Endothelial cell of umbilical vein (primary cell): ENCODE measurements around the gene SEMA3A. TPM values are rescaled to one million over a fixed set of nuclear protein-coding genes. Genes with fewer than 3 reads are reported as not detected.
A peak's percentile ranks its signal among the peaks of the same experiment; 100 is the strongest.

Experiments used
- BruUV-seq: library from RNA; stranded (reverse); fragments of 400-500 nt; replicated peaks from 2 replicates; lab custom pipeline; 2021; lab: Mats Ljungman, UMichigan
- CTCF ChIA-PET: fragments of 300-600, 350-600 bp; sonication (Branson Sonifier 250); formaldehyde crosslinking; loops from one replicate; lab custom pipeline; 2021; ENCODE audit warnings: antibody characterized with exemption, inconsistent platforms; lab: Charles Lee
- POLR2A ChIA-PET: fragments of 300-600, 350-600 bp; sonication (Branson Sonifier 250); formaldehyde crosslinking; loops from one replicate; lab custom pipeline; 2021; ENCODE audit warnings: antibody characterized with exemption, inconsistent platforms; lab: Charles Lee
- DNase-seq: peaks from one replicate; pipeline ENCODE4 v3.0.0-alpha.2; 2011; ENCODE audit warnings: low read depth, low spot score
- FAIRE-seq: peaks from 2 replicates; lab custom pipeline; 2011; peaks lifted over from hg19 to GRCh38; lab: Jason Lieb, UNC
- H2AFZ ChIP-seq: 2 replicates; pipeline ENCODE4 v1.6.0; 2012; ENCODE audit warnings: low read depth, low read length, control low read depth, inconsistent platforms
- H3K27ac ChIP-seq: 2 replicates; pipeline ENCODE4 v1.5.1; 2011; ENCODE audit warnings: low read depth, mild to moderate bottlenecking, control low read depth, low read length, moderate library complexity; ENCODE audit not compliant: insufficient read depth
- H3K27me3 ChIP-seq, 2 experiments: 2 replicates each; pipeline versions ENCODE4 v1.6.0 to v1.6.1; 2011; ENCODE audit warnings: low read length in 2 of 2, mixed read lengths in 1 of 2; ENCODE audit not compliant: control insufficient read depth in 2 of 2, insufficient read depth in 2 of 2
- H3K36me3 ChIP-seq, 2 experiments: 2 replicates in 1 of 2; 3 replicates in 1 of 2; pipeline ENCODE4 v1.5.1; 2011; ENCODE audit warnings: low read length in 2 of 2, mild to moderate bottlenecking in 1 of 2, moderate library complexity in 1 of 2; ENCODE audit not compliant: control insufficient read depth in 2 of 2, insufficient read depth in 2 of 2; ENCODE audit errors: extremely low read depth in 1 of 2
- H3K4me1 ChIP-seq: 3 replicates; pipeline ENCODE4 v1.5.1; 2011; ENCODE audit warnings: mild to moderate bottlenecking, low read length; ENCODE audit not compliant: control insufficient read depth, insufficient read depth; ENCODE audit errors: extremely low read depth
- H3K4me2 ChIP-seq: 2 replicates; pipeline ENCODE4 v1.6.1; 2011; ENCODE audit warnings: low read length, control low read depth, mixed read lengths; ENCODE audit not compliant: insufficient read depth
- H3K4me3 ChIP-seq, 3 experiments: fragments of 200-600 bp in 1 of 3; sonication (generic), shearing (Covaris generic) in 1 of 3; replicated peaks in 1 of 3; 2 replicates each; pipeline ENCODE4 v1.5.1; 2011 to 2016; ENCODE audit warnings: control low read depth in 3 of 3, low read length in 3 of 3, mild to moderate bottlenecking in 2 of 3, inconsistent platforms in 1 of 3, low read depth in 1 of 3, moderate library complexity in 1 of 3; ENCODE audit not compliant: insufficient read depth in 1 of 3
- H3K79me2 ChIP-seq: 2 replicates; pipeline ENCODE4 v1.6.0; 2012; ENCODE audit warnings: low read length, inconsistent platforms; ENCODE audit not compliant: control insufficient read depth, insufficient read depth
- H3K9ac ChIP-seq: replicated peaks from 2 replicates; pipeline ENCODE3; 2011; ENCODE audit warnings: low read length, control low read depth; ENCODE audit not compliant: insufficient read depth; ENCODE audit errors: extremely low read depth
- H3K9me1 ChIP-seq: replicated peaks from 3 replicates; pipeline ENCODE4 v1.6.0; 2011; ENCODE audit warnings: mild to moderate bottlenecking, low read length; ENCODE audit not compliant: control insufficient read depth, insufficient read depth; ENCODE audit errors: extremely low read depth
- H3K9me3 ChIP-seq: replicated peaks from 2 replicates; pipeline ENCODE4 v1.5.1; 2012; ENCODE audit warnings: low read length, inconsistent platforms; ENCODE audit not compliant: control insufficient read depth, insufficient read depth
- H4K20me1 ChIP-seq: replicated peaks from 2 replicates; pipeline ENCODE3; 2011; ENCODE audit warnings: mild to moderate bottlenecking, low read length; ENCODE audit not compliant: control insufficient read depth, insufficient read depth; ENCODE audit errors: extremely low read depth
- EZH2 ChIP-seq: IDR thresholded peaks from 2 replicates; pipeline ENCODE4 v1.6.1; 2012; ENCODE audit warnings: borderline replicate concordance, low read depth, mild to moderate bottlenecking, moderate library complexity, low read length, inconsistent platforms; ENCODE audit not compliant: severe bottlenecking
- FOS ChIP-seq: IDR thresholded peaks from 2 replicates; pipeline ENCODE4 v1.6.1; 2011; ENCODE audit warnings: mild to moderate bottlenecking, low read length, moderate library complexity, borderline replicate concordance; ENCODE audit not compliant: insufficient read depth
- GATA2 ChIP-seq: IDR thresholded peaks from 2 replicates; pipeline ENCODE4 v1.7.0; 2011; ENCODE audit warnings: low read depth, mild to moderate bottlenecking, moderate library complexity, mixed read lengths, low read length; ENCODE audit not compliant: insufficient read length, insufficient read depth
- JUN ChIP-seq: IDR thresholded peaks from 2 replicates; pipeline ENCODE4 v1.6.1; 2011; ENCODE audit warnings: borderline replicate concordance, low read depth; ENCODE audit not compliant: insufficient read length, insufficient read depth
- MYC ChIP-seq: IDR thresholded peaks from one replicate; pipeline ENCODE4 v1.6.1; 2011; ENCODE audit warnings: mild to moderate bottlenecking, low read depth, low read length
- POLR2A ChIP-seq: IDR thresholded peaks from 2 replicates; pipeline ENCODE4 v1.6.1; 2012; ENCODE audit warnings: low read depth, mild to moderate bottlenecking, control low read depth, low read length
- POLR2AphosphoS5 ChIP-seq: IDR thresholded peaks from 2 replicates; pipeline ENCODE4 v1.6.1; 2012; ENCODE audit warnings: low read depth, mild to moderate bottlenecking, control low read depth, low read length, moderate library complexity; ENCODE audit not compliant: insufficient read depth
- dilution Hi-C: fragments of 300-500 bp; cut with MboI; formaldehyde crosslinking; loops from one replicate; pipeline ENCODE4 v1.15.0; 2019; ENCODE audit warnings: low sequenced_read_pairs; ENCODE audit not compliant: extremely low pct_ligation_motif_present
- intact Hi-C: fragments of 100-400 bp; cut with micrococcal nuclease; formaldehyde crosslinking; loops from one replicate; pipeline ENCODE4 v1.10.0; 2022
- polyA plus RNA-seq, 4 experiments: library from polyadenylated mRNA; depleted of rRNA in 3 of 4; stranded (reverse) in 3 of 4; unstranded in 1 of 4; fragments of >200 nt; gene quantifications; 2 replicates each; pipeline versions ENCODE4 v1.2.1 to v1.2.3, GENCODE V29; 2011 to 2012; ENCODE audit warnings: missing spikeins in 1 of 4
- total RNA-seq: library from RNA; stranded (reverse); gene quantifications from 2 replicates; pipeline ENCODE4 v1.2.3, GENCODE V29; 2021
- TF ChIP-seq, protein P1 (sequence below), 2 donors: IDR thresholded peaks; 1 replicate in 1 of 2; 2 replicates in 1 of 2; pipeline ENCODE4 v1.5.1; 2011; ENCODE audit warnings: low read length in 2 of 2, mild to moderate bottlenecking in 2 of 2, moderate library complexity in 2 of 2, control low read depth in 1 of 2, inconsistent platforms in 1 of 2, low read depth in 1 of 2; ENCODE audit not compliant: insufficient read depth in 1 of 2; ENCODE audit errors: extremely low read depth in 1 of 2
- TF ChIP-seq, protein P2 (sequence below): IDR thresholded peaks from 2 replicates; pipeline ENCODE4 v1.6.1; 2011; ENCODE audit not compliant: insufficient read depth, insufficient read length

The SEMA3A gene
- total and polyA plus RNA-seq, 2 donors (not counting 3 experiments of a cell fraction or from before 2014, with no cell fraction given), result 0.68 to 1.2 TPM

DNA sequence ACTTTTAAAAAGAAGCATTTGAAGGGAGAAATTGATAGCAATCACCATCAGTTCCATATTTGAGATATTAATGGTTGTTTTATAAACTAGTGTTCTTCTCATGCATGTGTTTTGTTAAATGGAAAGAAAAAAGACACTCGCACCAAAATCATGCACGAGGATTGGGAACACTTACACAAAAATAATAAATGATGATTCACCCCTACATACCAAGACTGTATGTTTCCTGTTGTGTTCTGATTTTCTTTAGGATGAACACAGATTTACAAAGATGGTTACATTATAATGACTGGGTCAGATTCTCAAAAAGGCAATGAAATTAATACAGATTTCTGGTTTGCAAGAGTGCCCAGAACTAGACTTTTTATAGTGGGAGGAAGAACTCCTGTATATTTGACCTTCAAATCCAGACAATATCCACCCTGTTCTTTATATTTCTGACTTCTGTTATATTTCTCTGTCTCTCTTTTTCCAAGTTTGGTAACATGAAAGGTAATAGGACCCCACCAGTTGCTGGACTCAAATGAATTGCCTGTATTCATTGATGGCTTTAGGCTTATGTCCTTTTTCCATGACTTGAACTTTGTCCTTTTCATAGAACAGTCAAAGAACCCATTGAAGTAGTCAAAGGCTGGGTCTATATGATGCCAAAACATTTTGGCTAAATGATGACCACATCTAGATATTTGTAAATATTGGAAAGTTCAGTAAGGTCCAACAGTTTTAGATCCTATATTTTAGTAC is 54.4 kb downstream of the SEMA3A start:
- FAIRE-seq (no peak), DNase-seq (peak; percentile 55)
- POLR2A ChIA-PET, result no interaction called here
- CTCF ChIA-PET, result no interaction called here
- Histone ChIP-seq H3K36me3 (no peaks in the 10 kb centered on the region), H3K4me2 (peak overlapping the region; percentile 47), H3K9me1 (no peaks in the 10 kb centered on the region), H3K4me3 (no peak overlapping the region), H3K9me3 (no peaks in the 10 kb centered on the region), H3K27me3 (no peaks in the 10 kb centered on the region), H4K20me1 (no peaks in the 10 kb centered on the region), H3K4me1 (peaks cover 14% of the 10 kb centered on the region), H3K79me2 (no peaks in the 10 kb centered on the region), H2AFZ (no peak overlapping the region), H3K9ac (no peak overlapping the region), H3K27ac (peak overlapping the region; percentile 20)
- no TSS peak for BruUV-seq
- TF ChIP-seq, protein P1, sequence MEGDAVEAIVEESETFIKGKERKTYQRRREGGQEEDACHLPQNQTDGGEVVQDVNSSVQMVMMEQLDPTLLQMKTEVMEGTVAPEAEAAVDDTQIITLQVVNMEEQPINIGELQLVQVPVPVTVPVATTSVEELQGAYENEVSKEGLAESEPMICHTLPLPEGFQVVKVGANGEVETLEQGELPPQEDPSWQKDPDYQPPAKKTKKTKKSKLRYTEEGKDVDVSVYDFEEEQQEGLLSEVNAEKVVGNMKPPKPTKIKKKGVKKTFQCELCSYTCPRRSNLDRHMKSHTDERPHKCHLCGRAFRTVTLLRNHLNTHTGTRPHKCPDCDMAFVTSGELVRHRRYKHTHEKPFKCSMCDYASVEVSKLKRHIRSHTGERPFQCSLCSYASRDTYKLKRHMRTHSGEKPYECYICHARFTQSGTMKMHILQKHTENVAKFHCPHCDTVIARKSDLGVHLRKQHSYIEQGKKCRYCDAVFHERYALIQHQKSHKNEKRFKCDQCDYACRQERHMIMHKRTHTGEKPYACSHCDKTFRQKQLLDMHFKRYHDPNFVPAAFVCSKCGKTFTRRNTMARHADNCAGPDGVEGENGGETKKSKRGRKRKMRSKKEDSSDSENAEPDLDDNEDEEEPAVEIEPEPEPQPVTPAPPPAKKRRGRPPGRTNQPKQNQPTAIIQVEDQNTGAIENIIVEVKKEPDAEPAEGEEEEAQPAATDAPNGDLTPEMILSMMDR (IDR thresholded peaks at IDR 0.05; ENCODE audit: extremely low read depth in 1 of 2, insufficient read depth in 1 of 2, low read depth in 1 of 2, low read length in 2 of 2), result no peak
- TF ChIP-seq POLR2A (no peak), JUN (peak; percentile 54), POLR2AphosphoS5 (no peak), MYC (no peak), FOS (peak; percentile 70), GATA2 (no peak), EZH2 (no peak)
- TF ChIP-seq, protein P2, sequence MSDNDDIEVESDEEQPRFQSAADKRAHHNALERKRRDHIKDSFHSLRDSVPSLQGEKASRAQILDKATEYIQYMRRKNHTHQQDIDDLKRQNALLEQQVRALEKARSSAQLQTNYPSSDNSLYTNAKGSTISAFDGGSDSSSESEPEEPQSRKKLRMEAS, result no peak
- dilution Hi-C loops (no loop called here), intact Hi-C loops (loop anchor here (2.0 kb wide), 1 partner anchor 15 kb away; no protein-coding TSS in a partner anchor)
